Liver (tissue), 3 donors: Measurements from ENCODE around the gene CAMKMT.

Source experiments
- CTCF ChIP-seq: fragments of 150-350 bp; IDR thresholded peaks from 2 replicates; pipeline ENCODE4 v1.5.1; 2017; ENCODE audit warnings: improper control_type of control experiment, low read depth, low read length; ENCODE audit not compliant: missing input control
- FOXA1 ChIP-seq: IDR thresholded peaks from 2 replicates; pipeline ENCODE4 v1.6.1; 2016; ENCODE audit warnings: antibody characterized with exemption
- GABPA ChIP-seq, 2 donors: IDR thresholded peaks in 1 of 2; conservative IDR thresholded peaks in 1 of 2; 2 replicates each; pipeline ENCODE4 v1.6.1; 2016; ENCODE audit warnings: antibody characterized with exemption in 2 of 2, mild to moderate bottlenecking in 1 of 2, moderate library complexity in 1 of 2
- HNF4A ChIP-seq, 2 donors: conservative IDR thresholded peaks; 2 replicates each; pipeline ENCODE4 v1.6.1; 2016; ENCODE audit warnings: antibody characterized with exemption in 2 of 2, mild to moderate bottlenecking in 2 of 2
- MAX ChIP-seq: IDR thresholded peaks from 2 replicates; pipeline ENCODE4 v1.6.1; 2016; ENCODE audit warnings: antibody characterized with exemption
- REST ChIP-seq: IDR thresholded peaks from 2 replicates; pipeline ENCODE4 v1.6.1; 2016; ENCODE audit warnings: antibody characterized with exemption, mild to moderate bottlenecking
- SP1 ChIP-seq: IDR thresholded peaks from 2 replicates; pipeline ENCODE4 v1.6.1; 2018; ENCODE audit warnings: antibody characterized with exemption, mild to moderate bottlenecking
- TAF1 ChIP-seq: conservative IDR thresholded peaks from 2 replicates; pipeline ENCODE4 v1.6.1; 2016; ENCODE audit warnings: antibody characterized with exemption, mild to moderate bottlenecking
- ZBTB33 ChIP-seq: IDR thresholded peaks from 2 replicates; pipeline ENCODE4 v1.6.1; 2016; ENCODE audit warnings: antibody characterized with exemption
- donor health status: healthy.
- donor health status: healthy.

- TF ChIP-seq MAX, result no peak
- TF ChIP-seq CTCF, result peak; percentile 58
- TF ChIP-seq HNF4A (conservative IDR thresholded peaks at IDR 0.05), result no peak
- no peak for TF ChIP-seq GABPA (IDR thresholded peaks at IDR 0.05 in 1 of 2, conservative IDR thresholded peaks at IDR 0.05 in 1 of 2)
- no peak for TF ChIP-seq REST
- no peak for TF ChIP-seq FOXA1
- TF ChIP-seq ZBTB33, result no peak
- no peak for TF ChIP-seq TAF1
- no peak for TF ChIP-seq SP1
Measured at GRCh38 chr2:44392338-44392943, 30.7 kb downstream of the CAMKMT start.
